ENCODE results near the gene FAM83B. TPM values are rescaled to one million over a fixed set of nuclear protein-coding genes. Genes with fewer than 3 reads are reported as not detected.

FAM83B gene
- total RNA-seq, 1 experiment from 2014 or later = 3.9 TPM

- CTCF ChIA-PET = no interaction called here
- ATAC-seq = no peak
- POLR2A ChIA-PET = no interaction called here
Measured at GRCh38 chr6:54937371-54937770, 90.8 kb downstream of the FAM83B start.

More at GRCh38 chr6:54937371-54937770, 90.8 kb downstream of the FAM83B start:
- DNase-seq (ENCODE audit: low spot score) = no peak
- Mint-ChIP-seq H3K4me3 (no peak overlapping the region), H3K36me3 (peaks cover 18% of the 10 kb centered on the region), H3K27me3 (ENCODE audit: low read depth) (no peaks in the 10 kb centered on the region), H3K27ac (no peak overlapping the region), H3K4me1 (no peaks in the 10 kb centered on the region), H3K9me3 (peaks cover 26% of the 10 kb centered on the region)
- TF ChIP-seq, protein P1, sequence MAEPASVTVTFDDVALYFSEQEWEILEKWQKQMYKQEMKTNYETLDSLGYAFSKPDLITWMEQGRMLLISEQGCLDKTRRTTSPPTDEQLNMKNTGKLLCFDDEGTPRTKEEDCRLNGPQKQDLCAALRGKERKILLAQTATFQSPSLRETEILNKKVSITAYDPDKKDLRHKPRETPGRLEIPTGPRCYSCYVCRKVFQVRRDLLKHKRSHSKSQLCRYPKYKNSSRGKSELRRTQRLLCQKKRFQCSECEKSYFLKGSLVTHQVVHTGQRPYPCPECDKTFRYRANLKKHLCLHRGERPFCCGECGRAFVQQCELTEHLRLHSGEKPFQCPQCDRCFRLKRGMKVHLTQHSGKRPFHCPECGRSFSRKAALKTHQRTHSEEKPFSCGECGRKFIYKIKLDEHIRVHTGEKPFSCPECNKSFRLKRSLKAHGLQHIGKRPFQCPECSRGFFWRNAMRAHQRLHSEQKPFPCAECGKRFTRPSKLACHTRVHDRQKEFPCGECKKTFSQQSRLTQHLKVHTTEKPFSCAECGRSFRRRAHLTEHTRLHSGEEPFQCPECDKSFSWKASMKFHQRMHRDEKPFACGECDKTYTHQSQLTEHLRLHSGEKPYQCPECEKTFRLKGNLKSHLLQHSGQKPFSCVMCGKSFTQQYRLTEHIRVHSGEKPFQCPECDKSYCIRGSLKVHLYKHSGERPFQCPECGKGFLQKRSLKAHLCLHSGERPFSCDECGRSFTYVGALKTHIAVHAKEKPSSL (CRISPR knock-in tag; conservative IDR thresholded peaks at IDR 0.05) = no peak
- TF ChIP-seq PRRX2 (CRISPR knock-in tag; IDR thresholded peaks at IDR 0.05) (no peak), AFF4 (CRISPR knock-in tag; IDR thresholded peaks at IDR 0.05; ENCODE audit: borderline replicate concordance) (no peak), TEAD4 (CRISPR knock-in tag; IDR thresholded peaks at IDR 0.05) (no peak), ATF1 (CRISPR knock-in tag; IDR thresholded peaks at IDR 0.05) (no peak), ZNF423 (CRISPR knock-in tag; IDR thresholded peaks at IDR 0.05) (no peak), TEAD1 (CRISPR knock-in tag; IDR thresholded peaks at IDR 0.05) (no peak), NR1H2 (CRISPR knock-in tag; IDR thresholded peaks at IDR 0.05) (no peak), ARID4B (CRISPR knock-in tag; IDR thresholded peaks at IDR 0.05; ENCODE audit: borderline replicate concordance) (no peak)
- TF ChIP-seq, protein P2, sequence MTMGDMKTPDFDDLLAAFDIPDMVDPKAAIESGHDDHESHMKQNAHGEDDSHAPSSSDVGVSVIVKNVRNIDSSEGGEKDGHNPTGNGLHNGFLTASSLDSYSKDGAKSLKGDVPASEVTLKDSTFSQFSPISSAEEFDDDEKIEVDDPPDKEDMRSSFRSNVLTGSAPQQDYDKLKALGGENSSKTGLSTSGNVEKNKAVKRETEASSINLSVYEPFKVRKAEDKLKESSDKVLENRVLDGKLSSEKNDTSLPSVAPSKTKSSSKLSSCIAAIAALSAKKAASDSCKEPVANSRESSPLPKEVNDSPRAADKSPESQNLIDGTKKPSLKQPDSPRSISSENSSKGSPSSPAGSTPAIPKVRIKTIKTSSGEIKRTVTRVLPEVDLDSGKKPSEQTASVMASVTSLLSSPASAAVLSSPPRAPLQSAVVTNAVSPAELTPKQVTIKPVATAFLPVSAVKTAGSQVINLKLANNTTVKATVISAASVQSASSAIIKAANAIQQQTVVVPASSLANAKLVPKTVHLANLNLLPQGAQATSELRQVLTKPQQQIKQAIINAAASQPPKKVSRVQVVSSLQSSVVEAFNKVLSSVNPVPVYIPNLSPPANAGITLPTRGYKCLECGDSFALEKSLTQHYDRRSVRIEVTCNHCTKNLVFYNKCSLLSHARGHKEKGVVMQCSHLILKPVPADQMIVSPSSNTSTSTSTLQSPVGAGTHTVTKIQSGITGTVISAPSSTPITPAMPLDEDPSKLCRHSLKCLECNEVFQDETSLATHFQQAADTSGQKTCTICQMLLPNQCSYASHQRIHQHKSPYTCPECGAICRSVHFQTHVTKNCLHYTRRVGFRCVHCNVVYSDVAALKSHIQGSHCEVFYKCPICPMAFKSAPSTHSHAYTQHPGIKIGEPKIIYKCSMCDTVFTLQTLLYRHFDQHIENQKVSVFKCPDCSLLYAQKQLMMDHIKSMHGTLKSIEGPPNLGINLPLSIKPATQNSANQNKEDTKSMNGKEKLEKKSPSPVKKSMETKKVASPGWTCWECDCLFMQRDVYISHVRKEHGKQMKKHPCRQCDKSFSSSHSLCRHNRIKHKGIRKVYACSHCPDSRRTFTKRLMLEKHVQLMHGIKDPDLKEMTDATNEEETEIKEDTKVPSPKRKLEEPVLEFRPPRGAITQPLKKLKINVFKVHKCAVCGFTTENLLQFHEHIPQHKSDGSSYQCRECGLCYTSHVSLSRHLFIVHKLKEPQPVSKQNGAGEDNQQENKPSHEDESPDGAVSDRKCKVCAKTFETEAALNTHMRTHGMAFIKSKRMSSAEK (CRISPR knock-in tag; IDR thresholded peaks at IDR 0.05; ENCODE audit: borderline replicate concordance) = no peak
- TF ChIP-seq, protein P3, sequence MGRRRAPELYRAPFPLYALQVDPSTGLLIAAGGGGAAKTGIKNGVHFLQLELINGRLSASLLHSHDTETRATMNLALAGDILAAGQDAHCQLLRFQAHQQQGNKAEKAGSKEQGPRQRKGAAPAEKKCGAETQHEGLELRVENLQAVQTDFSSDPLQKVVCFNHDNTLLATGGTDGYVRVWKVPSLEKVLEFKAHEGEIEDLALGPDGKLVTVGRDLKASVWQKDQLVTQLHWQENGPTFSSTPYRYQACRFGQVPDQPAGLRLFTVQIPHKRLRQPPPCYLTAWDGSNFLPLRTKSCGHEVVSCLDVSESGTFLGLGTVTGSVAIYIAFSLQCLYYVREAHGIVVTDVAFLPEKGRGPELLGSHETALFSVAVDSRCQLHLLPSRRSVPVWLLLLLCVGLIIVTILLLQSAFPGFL (CRISPR knock-in tag; IDR thresholded peaks at IDR 0.05; ENCODE audit: borderline replicate concordance) = no peak
- TF ChIP-seq, protein P4, sequence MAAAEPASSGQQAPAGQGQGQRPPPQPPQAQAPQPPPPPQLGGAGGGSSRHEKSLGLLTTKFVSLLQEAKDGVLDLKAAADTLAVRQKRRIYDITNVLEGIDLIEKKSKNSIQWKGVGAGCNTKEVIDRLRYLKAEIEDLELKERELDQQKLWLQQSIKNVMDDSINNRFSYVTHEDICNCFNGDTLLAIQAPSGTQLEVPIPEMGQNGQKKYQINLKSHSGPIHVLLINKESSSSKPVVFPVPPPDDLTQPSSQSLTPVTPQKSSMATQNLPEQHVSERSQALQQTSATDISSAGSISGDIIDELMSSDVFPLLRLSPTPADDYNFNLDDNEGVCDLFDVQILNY (CRISPR knock-in tag; IDR thresholded peaks at IDR 0.05) = no peak
